Mesodermal cell (in vitro differentiated cells): ENCODE results near the gene CDH16.

Source experiments
- H3K27ac ChIP-seq: 2 replicates; pipeline ENCODE4 v1.7.0; 2013; ENCODE audit warnings: mild to moderate bottlenecking, low read depth, low read length, moderate library complexity; ENCODE audit not compliant: severe bottlenecking
- H3K36me3 ChIP-seq: 2 replicates; pipeline ENCODE4 v1.7.1; 2013; ENCODE audit warnings: mild to moderate bottlenecking, low read length, moderate library complexity; ENCODE audit not compliant: control insufficient read depth, insufficient read depth
- H3K4me1 ChIP-seq: one replicate; pipeline ENCODE4 v1.7.1; 2013; ENCODE audit warnings: mild to moderate bottlenecking, low read length; ENCODE audit not compliant: insufficient read depth, control insufficient read depth, poor library complexity, severe bottlenecking
- H3K4me3 ChIP-seq: 2 replicates; pipeline ENCODE4 v1.7.0; 2013; ENCODE audit warnings: low read length, control low read depth, mild to moderate bottlenecking; ENCODE audit not compliant: insufficient read depth, poor library complexity, severe bottlenecking; ENCODE audit errors: extremely low read depth
- H3K9me3 ChIP-seq: 2 replicates; pipeline ENCODE4 v1.7.1; 2013; ENCODE audit warnings: mild to moderate bottlenecking, low read length, moderate library complexity; ENCODE audit not compliant: control insufficient read depth
- WGBS, 2 experiments: methylation state at CpG; one replicate each; pipeline ENCODE4 v1.1.5; 2013; ENCODE audit warnings: missing lambda C conversion rate in 2 of 2; ENCODE audit not compliant: insufficient coverage in 2 of 2; 5-methylcytosine and 5-hydroxymethylcytosine counted together

Gene CDH16

DNA sequence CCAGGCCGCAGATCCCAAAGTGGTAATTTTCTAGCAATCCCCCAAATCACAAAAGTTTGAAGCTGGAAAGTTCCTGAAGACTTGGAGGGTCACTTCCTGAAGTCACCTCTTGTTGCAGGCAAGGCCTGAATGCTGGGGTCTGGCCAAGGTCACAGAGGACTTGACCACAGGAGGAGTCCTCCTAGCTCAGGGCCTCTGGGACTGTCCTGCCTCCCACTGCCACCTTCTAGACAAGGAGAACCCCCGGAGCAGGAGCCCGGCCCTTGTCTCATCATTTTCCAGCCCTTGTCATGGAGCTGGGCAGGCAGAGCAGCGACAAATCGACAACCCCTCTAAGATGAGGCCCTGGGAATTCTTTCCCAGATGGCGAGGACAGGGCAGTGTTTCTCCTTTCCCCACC is 330 bp downstream of the CDH16 start:
- H3K36me3 ChIP-seq, result no peaks in the 10 kb centered on the region
- H3K4me1 ChIP-seq, result peaks cover 4% of the 10 kb centered on the region
- WGBS, 2 experiments, result 84 to 92% methylated on average over 4 to 5 of the region's 6 CpGs
- no peak overlapping the region for H3K27ac ChIP-seq
- no peaks in the 10 kb centered on the region for H3K9me3 ChIP-seq
- no peak overlapping the region for H3K4me3 ChIP-seq

DNA sequence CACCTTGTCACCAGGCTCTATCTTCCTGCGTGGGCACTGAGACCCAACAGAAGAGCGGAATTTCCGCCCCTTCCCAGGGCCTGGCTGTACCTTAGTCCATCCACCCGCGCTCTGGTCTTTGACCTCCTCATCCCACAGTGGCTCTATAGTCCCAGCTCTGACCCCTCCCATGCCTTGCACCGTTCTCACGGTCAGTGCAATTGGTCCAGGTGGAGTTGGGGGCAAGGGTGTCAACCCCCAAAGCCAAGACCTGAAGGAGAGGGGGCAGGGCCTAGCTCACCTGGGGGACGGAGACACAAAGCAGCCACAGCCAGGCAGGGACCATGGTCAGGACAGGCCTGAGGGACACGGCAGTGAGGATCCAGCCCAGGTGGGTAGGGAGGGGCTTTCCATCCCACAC is 944 bp downstream of the CDH16 start:
- Histone ChIP-seq H3K9me3 (no peaks in the 10 kb centered on the region), H3K36me3 (no peaks in the 10 kb centered on the region), H3K4me3 (no peak overlapping the region), H3K4me1 (peaks cover 4% of the 10 kb centered on the region), H3K27ac (no peak overlapping the region)
- WGBS, 2 experiments, result 85 to 96% methylated on average over 3 to 7 of the region's 9 CpGs

DNA sequence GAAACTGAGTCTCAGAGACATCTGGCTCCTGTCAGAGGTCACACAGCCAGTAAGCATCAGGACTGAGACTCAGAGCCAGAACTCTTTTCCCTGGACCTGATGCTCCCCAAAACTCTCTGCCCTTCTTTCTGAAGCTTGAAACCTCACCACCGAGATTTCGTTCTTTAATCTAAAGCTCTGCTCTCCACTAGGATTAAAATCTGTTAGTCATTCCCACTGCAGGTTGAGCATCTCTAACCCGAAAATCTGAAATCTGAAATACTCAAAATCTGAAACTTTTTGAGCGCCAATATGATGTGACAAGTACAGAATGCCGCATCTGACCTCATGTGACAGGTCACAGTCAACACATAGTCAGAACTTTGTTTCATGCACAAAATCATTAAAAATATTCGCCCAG is 2.2 kb downstream of the CDH16 start:
- Histone ChIP-seq H3K4me1 (peaks cover 4% of the 10 kb centered on the region), H3K4me3 (no peak overlapping the region), H3K36me3 (no peaks in the 10 kb centered on the region), H3K9me3 (no peaks in the 10 kb centered on the region), H3K27ac (no peak overlapping the region)
- WGBS, 2 experiments, result 86 to 88% methylated on average over 6 of the region's 6 CpGs

DNA sequence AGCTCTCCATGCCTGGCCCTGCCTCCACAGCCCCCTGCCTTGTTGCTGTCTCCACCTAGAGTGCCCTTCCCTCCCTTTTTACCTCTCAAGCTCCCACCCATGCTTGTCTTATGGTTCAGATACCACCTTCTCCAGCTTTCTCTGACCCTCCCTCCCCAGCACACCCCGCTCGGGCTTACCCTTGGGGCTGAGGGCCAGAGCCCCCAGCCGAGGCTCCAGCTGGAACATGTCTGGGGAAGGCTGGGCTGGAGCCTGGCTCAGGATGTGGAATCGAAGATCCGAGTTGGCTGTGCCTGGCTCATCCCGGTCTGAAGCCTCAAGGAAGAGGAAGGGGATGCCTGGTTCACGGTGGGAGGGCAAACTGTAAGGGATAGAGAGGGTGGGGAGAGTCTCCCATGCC is 3.6 kb downstream of the CDH16 start:
- Histone ChIP-seq H3K4me3 (no peak overlapping the region), H3K4me1 (peaks cover 3% of the 10 kb centered on the region), H3K9me3 (no peaks in the 10 kb centered on the region), H3K36me3 (no peaks in the 10 kb centered on the region), H3K27ac (no peak overlapping the region)
- 80% methylated on average over 3 of the region's 7 CpGs; no CpG with 5 or more reads in 1 of the 2 experiments for WGBS, 2 experiments

DNA sequence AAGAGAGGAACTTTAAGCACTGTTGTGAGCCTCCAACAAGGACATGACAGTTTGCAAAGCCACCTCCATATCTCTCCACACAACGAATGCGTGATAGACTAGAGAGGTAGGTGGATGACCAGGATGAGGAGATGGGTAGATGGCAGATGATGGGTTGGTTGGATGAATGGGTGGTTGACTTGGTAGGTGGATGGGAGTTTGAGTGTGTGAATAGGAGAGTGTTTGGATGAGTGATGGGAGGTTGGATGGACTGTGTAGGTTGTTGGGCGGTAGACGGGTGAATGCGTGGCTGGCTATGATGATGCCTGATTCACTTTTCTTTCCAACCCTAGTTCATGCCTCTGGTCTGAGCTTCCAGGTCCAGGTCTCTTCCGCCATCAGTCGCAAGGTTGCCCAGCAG is 4.1 kb downstream of the CDH16 start:
- Histone ChIP-seq H3K4me3 (no peak overlapping the region), H3K27ac (no peak overlapping the region), H3K9me3 (no peaks in the 10 kb centered on the region), H3K4me1 (no peaks in the 10 kb centered on the region), H3K36me3 (no peaks in the 10 kb centered on the region)
- 90 to 95% methylated on average over 4 to 6 of the region's 7 CpGs for WGBS, 2 experiments

DNA sequence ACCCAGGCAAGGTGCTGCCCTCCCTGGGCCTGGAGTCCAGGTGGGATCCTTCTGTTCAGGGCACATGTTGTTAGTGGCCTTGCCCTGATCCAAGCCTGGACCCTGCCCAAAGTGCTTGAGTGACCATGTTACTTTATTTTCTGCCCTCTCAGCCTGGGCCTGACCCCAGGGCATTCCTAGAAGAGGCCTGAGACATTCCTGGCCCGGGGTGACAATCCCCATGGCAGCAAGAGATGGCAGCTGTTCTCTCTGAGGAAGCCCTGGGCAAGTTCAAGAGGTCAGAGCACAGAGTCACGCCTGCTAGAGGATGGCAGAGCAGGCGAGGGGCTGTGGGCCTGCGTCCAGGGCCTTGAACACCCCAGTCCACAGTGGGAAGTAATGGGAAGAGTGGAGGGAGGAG is 5.0 kb downstream of the CDH16 start:
- WGBS, 2 experiments, result 70 to 80% methylated on average over 3 to 4 of the region's 4 CpGs
- no peaks in the 10 kb centered on the region for H3K4me1 ChIP-seq
- no peaks in the 10 kb centered on the region for H3K9me3 ChIP-seq
- H3K36me3 ChIP-seq, result no peaks in the 10 kb centered on the region
- H3K4me3 ChIP-seq, result no peak overlapping the region
- no peak overlapping the region for H3K27ac ChIP-seq

DNA sequence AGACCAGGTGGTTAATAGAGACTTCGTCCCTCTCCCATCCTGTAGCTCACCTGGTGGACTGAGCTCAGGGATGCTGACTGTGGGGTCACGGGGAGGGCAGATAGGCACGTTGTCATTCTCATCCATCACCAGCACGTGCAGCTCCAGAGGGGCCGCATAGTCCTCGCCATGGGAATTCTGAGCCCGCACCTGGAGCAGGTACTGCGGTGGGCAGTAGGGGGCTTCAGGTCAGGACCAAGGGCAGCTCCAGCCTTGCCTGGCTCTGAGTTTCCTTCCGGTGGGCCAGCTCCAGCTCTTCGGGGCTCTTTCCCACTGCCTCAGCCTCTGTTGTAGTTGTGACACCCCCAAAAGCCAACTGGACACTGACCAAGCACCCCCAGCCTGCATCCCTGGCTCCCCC is 5.6 kb downstream of the CDH16 start:
- no peak overlapping the region for H3K4me3 ChIP-seq
- H3K27ac ChIP-seq, result no peak overlapping the region
- H3K36me3 ChIP-seq, result no peaks in the 10 kb centered on the region
- no peaks in the 10 kb centered on the region for H3K4me1 ChIP-seq
- no peaks in the 10 kb centered on the region for H3K9me3 ChIP-seq
- WGBS, 2 experiments, result 40 to 41% methylated on average over 5 to 10 of the region's 10 CpGs

DNA sequence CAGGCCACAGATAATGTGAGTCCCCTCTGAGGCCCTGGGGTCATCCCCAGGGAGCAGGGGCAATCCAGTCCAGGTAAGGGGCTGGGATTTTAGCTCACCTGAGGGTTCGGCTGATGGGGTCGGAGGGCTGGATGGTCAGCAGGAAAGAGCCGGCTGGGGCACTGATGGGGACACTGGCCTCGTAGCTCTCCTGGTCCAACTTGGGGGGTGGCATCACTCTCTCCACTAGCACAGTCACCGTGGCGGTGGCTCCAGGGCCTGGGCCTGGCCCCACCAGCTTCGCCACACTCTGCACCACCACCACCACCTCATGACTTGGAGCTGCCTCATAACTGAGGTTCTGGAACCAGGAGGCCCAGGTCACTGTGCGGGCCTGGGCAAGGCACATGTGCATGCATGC is 6.9 kb downstream of the CDH16 start:
- 93 to 96% methylated on average over 8 of the region's 8 CpGs for WGBS, 2 experiments
- Histone ChIP-seq H3K36me3 (no peaks in the 10 kb centered on the region), H3K4me1 (no peaks in the 10 kb centered on the region)

DNA sequence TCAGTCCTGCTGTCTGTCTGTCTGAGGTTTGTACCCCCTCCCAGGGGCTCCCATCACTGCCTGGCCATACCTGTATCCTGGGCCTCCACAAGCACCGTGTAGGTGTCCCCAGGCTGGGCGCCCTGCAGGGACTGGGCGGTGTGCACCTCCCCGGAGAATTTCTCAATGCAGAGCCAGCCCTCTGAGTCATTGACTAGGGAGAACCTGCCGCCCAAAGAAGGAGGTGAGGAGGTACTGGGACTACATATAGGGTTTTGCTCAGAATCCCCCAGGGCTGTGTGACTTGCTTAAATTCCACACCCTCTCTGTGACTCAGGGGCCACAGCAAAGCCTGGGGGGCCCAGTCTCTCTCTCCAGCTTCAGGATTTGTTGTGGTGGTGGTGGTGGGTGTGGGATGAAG is 7.6 kb downstream of the CDH16 start:
- H3K9me3 ChIP-seq, result no peaks in the 10 kb centered on the region
- 70 to 85% methylated on average over 3 to 5 of the region's 5 CpGs for WGBS, 2 experiments
- no peaks in the 10 kb centered on the region for H3K4me1 ChIP-seq
- H3K36me3 ChIP-seq, result no peaks in the 10 kb centered on the region
- H3K27ac ChIP-seq, result no peak overlapping the region
- H3K4me3 ChIP-seq, result no peak overlapping the region

More for the DNA sequence above, 6.9 kb downstream of the CDH16 start:
- H3K4me3 ChIP-seq, result no peak overlapping the region
- H3K9me3 ChIP-seq, result no peaks in the 10 kb centered on the region
- no peak overlapping the region for H3K27ac ChIP-seq

DNA sequence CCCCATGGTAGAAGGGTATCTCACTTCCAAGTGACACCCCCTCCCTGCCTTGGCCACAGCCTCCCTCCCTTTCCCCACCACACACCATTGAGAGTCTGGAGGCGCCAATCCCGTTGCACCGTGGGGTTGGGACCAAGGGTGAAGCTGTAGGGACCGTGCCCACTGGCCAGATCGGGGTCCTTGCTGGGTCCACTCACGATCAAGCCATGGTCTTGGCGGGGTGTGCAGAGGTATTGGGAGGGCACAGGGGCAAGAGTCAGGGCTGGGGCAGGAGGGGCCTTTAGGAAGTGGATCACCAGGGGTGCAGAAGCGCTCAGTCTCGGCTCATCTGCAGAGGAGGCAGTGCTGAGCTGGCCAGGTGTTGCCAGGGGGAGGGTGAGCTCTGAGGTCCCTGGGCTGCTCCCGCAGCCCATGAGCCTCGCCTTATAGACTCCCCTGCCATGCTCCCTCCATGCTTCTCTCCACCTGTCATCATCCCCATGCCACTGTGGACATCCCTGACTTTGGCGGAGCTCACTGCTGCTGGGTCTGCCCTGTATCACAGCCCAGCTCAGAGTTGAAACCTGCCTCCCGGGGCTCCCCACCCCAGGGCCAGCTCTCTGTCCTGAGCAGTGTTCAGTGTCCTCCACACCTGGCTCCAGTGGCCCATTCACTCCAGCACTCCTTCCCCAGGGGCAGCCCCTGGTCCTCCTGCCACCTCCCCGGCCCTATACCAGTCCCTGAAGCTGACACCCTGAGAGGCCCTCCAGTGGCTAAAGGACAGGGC is 8.3 kb downstream of the CDH16 start:
- no peaks in the 10 kb centered on the region for H3K36me3 ChIP-seq
- H3K9me3 ChIP-seq, result no peaks in the 10 kb centered on the region
- 81 to 89% methylated on average over 10 to 12 of the region's 14 CpGs for WGBS, 2 experiments

DNA sequence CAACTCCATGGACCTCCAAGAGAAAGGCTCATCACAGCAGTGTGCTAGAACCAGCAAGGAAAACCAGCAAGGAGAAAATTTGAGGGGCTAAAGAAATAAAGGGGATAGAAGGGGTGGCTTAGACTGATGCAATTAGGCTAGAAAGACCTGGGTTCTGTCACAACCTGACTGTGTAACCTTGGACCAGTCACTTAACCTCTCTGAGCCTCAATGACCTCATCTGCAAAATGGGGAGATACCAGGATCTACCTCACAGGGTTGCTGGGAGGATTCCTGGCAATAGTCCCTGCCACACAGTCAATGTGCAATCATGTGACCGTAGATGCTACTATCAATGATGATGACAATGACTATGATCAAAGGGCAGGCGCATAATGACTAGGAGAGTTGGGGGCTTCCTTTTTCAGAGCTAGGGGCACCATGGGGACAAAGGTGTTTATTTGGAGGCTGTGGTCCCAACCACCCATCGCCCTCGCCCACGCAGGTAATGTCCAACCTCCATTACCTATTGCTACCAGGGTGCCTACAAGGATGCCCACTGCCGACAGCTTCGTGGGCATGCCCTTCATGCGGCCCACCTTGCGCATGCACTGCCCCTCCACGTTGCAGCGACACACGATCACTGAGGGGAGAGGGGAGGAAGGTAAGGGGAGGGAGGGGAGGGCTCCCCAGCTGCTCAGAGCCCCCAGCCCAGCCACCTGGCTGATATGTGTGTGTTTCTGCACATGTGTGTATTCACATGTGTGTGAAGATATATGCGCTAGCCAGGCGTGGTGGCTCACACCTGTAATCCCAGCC is 9.7 kb downstream of the CDH16 start:
- Histone ChIP-seq H3K36me3 (no peaks in the 10 kb centered on the region), H3K4me1 (peaks cover 20% of the 10 kb centered on the region), H3K9me3 (no peaks in the 10 kb centered on the region), H3K27ac (no peak overlapping the region), H3K4me3 (no peak overlapping the region)
- WGBS, 2 experiments, result 81 to 93% methylated on average over 9 to 13 of the region's 14 CpGs

More for the DNA sequence above, 8.3 kb downstream of the CDH16 start:
- H3K4me3 ChIP-seq, result no peak overlapping the region
- H3K27ac ChIP-seq, result no peak overlapping the region
- peaks cover 7% of the 10 kb centered on the region for H3K4me1 ChIP-seq
